Esophagus squamous epithelium (tissue), 5 donors: Measurements from ENCODE around the gene TIFAB. TPM values are rescaled to one million over a fixed set of nuclear protein-coding genes. Genes with fewer than 3 reads are reported as not detected.

Experiments used
- DNase-seq: peaks from one replicate; lab custom pipeline; 2025; lab: John Stamatoyannopoulos, UW
- H3K27ac ChIP-seq, 4 donors: fragments of 200-600 bp; sonication (generic); one replicate each; pipeline ENCODE4 v1.5.1; 2016 to 2019; ENCODE audit warnings: mild to moderate bottlenecking in 1 of 4
- H3K27me3 ChIP-seq, 4 donors: fragments of 200-600 bp; sonication (generic); 1 replicate in 3 of 4; 2 replicates in 1 of 4; pipeline versions ENCODE4 v1.5.1 to v1.6.0; 2017 to 2021; ENCODE audit warnings: antibody characterized with exemption in 1 of 4
- H3K36me3 ChIP-seq, 3 donors: fragments of 200-600 bp; sonication (generic); one replicate each; pipeline ENCODE4 v1.5.1; 2016 to 2019
- H3K4me1 ChIP-seq, 3 donors: fragments of 200-600 bp; sonication (generic); one replicate each; pipeline ENCODE4 v1.5.1; 2017 to 2019
- H3K4me3 ChIP-seq, 4 donors: fragments of 200-600 bp; sonication (generic); 1 replicate in 3 of 4; 2 replicates in 1 of 4; pipeline ENCODE4 v1.5.1; 2016 to 2019; ENCODE audit warnings: mild to moderate bottlenecking in 2 of 4, moderate library complexity in 1 of 4
- H3K9me3 ChIP-seq, 3 donors: fragments of 200-600 bp; sonication (generic); one replicate each; pipeline ENCODE4 v1.5.1; 2016 to 2019
- CTCF ChIP-seq, 6 experiments: fragments of 450-650 bp in 4 of 6; fragments of 200-600 bp in 2 of 6; sonication (generic) in 2 of 6; IDR thresholded peaks; one replicate each; pipeline ENCODE4 v1.5.1; 2016 to 2019; ENCODE audit warnings: antibody characterized with exemption in 6 of 6, mild to moderate bottlenecking in 4 of 6, moderate library complexity in 4 of 6
- POLR2A ChIP-seq, 4 donors: fragments of 450-650 bp; IDR thresholded peaks; one replicate each; pipeline ENCODE4 v1.6.1; 2017; ENCODE audit warnings: antibody characterized with exemption in 4 of 4, mild to moderate bottlenecking in 4 of 4, moderate library complexity in 3 of 4
- WGBS, 2 donors: methylation state at CpG; one replicate each; pipeline ENCODE4 v1.1.5; 2018; 5-methylcytosine and 5-hydroxymethylcytosine counted together
- intact Hi-C: fragments of 100-400 bp; cut with DNase I; formaldehyde crosslinking; loops from one replicate; pipeline ENCODE4 v1.15.0; 2022
- total RNA-seq, 4 donors: library from RNA; depleted of rRNA; stranded (reverse); fragments of >200 nt; gene quantifications; one replicate each; pipeline ENCODE4 v1.1.0, GENCODE V29; 2016
- donor health status: DM: yes; HTN: yes; CAD: no.

Gene TIFAB
- total RNA-seq, 4 donors from 2014 or later: under 0.01 to 0.18 (median 0.08) TPM; not detected in 1

GRCh38 chr5:135439231-135440205 is 12.6 kb downstream of the TIFAB start:
- WGBS, 2 donors: 77 to 85% methylated on average over 6 to 9 of the region's 11 CpGs
- no peak for DNase-seq
- no peaks in the 10 kb centered on the region for H3K9me3 ChIP-seq

GRCh38 chr5:135438636-135439221 is 13.4 kb downstream of the TIFAB start:
- no peak for DNase-seq
- TF ChIP-seq CTCF (IDR thresholded peaks at IDR 0.05) (no peak), POLR2A (IDR thresholded peaks at IDR 0.05) (no peak)
- WGBS, 2 donors: 76 to 77% methylated on average over 10 of the region's 10 CpGs

More at GRCh38 chr5:135439231-135440205, 12.6 kb downstream of the TIFAB start:
- H3K27me3 ChIP-seq: peaks cover 0 to 47% (median 0%) of the 10 kb centered on the region in 4 donors
- peaks cover 0 to 20% (median 9%) of the 10 kb centered on the region in 3 donors for H3K4me1 ChIP-seq
- no peak overlapping the region for H3K27ac ChIP-seq
- no peak overlapping the region for H3K4me3 ChIP-seq
- no peaks in the 10 kb centered on the region for H3K36me3 ChIP-seq
- intact Hi-C loops: no loop called here
- TF ChIP-seq POLR2A (IDR thresholded peaks at IDR 0.05) (no peak), CTCF (IDR thresholded peaks at IDR 0.05) (no peak)

GRCh38 chr5:135437796-135438560 is 14.2 kb downstream of the TIFAB start:
- no peaks in the 10 kb centered on the region for H3K36me3 ChIP-seq
- intact Hi-C loops: no loop called here
- H3K27me3 ChIP-seq: peaks cover 0 to 58% (median 0%) of the 10 kb centered on the region in 4 donors
- H3K4me3 ChIP-seq: no peak overlapping the region
- H3K4me1 ChIP-seq: peaks cover 0 to 20% (median 9%) of the 10 kb centered on the region in 3 donors
- 52 to 75% methylated on average over 3 to 5 of the region's 13 CpGs for WGBS, 2 donors
- no peak for DNase-seq
- no peak overlapping the region for H3K27ac ChIP-seq
- TF ChIP-seq POLR2A (IDR thresholded peaks at IDR 0.05) (no peak), CTCF (IDR thresholded peaks at IDR 0.05) (no peak)
- no peaks in the 10 kb centered on the region for H3K9me3 ChIP-seq

More at GRCh38 chr5:135438636-135439221, 13.4 kb downstream of the TIFAB start:
- Histone ChIP-seq H3K4me1 (peaks cover 0 to 20% (median 9%) of the 10 kb centered on the region in 3 donors), H3K36me3 (no peaks in the 10 kb centered on the region), H3K27me3 (peaks cover 0 to 55% (median 0%) of the 10 kb centered on the region in 4 donors), H3K27ac (no peak overlapping the region), H3K9me3 (no peaks in the 10 kb centered on the region), H3K4me3 (no peak overlapping the region)
- intact Hi-C loops: no loop called here

GRCh38 chr5:135437422-135437795 is 14.7 kb downstream of the TIFAB start:
- H3K4me1 ChIP-seq: peaks cover 0 to 20% (median 9%) of the 10 kb centered on the region in 3 donors
- no peaks in the 10 kb centered on the region for H3K9me3 ChIP-seq
- peak overlapping the region in 1 of 4 donors; percentile 16 for H3K27ac ChIP-seq
- WGBS, 2 donors: 53 to 83% methylated on average over 7 of the region's 7 CpGs
- no peak overlapping the region for H3K4me3 ChIP-seq
- no peak for TF ChIP-seq CTCF (IDR thresholded peaks at IDR 0.05)
- no peak for TF ChIP-seq POLR2A (IDR thresholded peaks at IDR 0.05)
- intact Hi-C loops: no loop called here
- no peak for DNase-seq
- H3K36me3 ChIP-seq: no peaks in the 10 kb centered on the region
- H3K27me3 ChIP-seq: peaks cover 0 to 55% (median 0%) of the 10 kb centered on the region in 4 donors
